HepG2 (cell line): ENCODE results near the gene PLEKHA8.

Experiments used
- BHLHE40 ChIP-seq: IDR thresholded peaks from 2 replicates; pipeline ENCODE4 v1.6.1; 2011; ENCODE audit warnings: low read length, improper control_type of control experiment
- DPF2 ChIP-seq: sonication (generic); formaldehyde crosslinking; IDR thresholded peaks from 2 replicates; pipeline ENCODE4 v1.4.0; 2020; ENCODE audit warnings: mild to moderate bottlenecking, low read depth, missing genetic modification reagents, borderline replicate concordance
- FIP1L1 ChIP-seq: fragments of 200-400 bp; formaldehyde crosslinking; IDR thresholded peaks from 2 replicates; pipeline ENCODE4 v1.6.1; 2018; ENCODE audit warnings: low read depth, mild to moderate bottlenecking, low read length, moderate library complexity, borderline replicate concordance; ENCODE audit not compliant: insufficient read depth
- HNRNPL ChIP-seq: fragments of 200-400 bp; formaldehyde crosslinking; IDR thresholded peaks from 2 replicates; pipeline ENCODE4 v1.6.1; 2017; ENCODE audit warnings: mild to moderate bottlenecking, low read depth, low read length
- MTF1 ChIP-seq: sonication (generic); formaldehyde crosslinking; IDR thresholded peaks from 2 replicates; pipeline ENCODE4 v1.5.0; 2020; ENCODE audit warnings: missing genetic modification reagents
- NR3C1 ChIP-seq: sonication (generic); formaldehyde crosslinking; IDR thresholded peaks from 2 replicates; pipeline ENCODE4 v1.4.0; 2020; ENCODE audit warnings: missing genetic modification reagents
- PAF1 ChIP-seq: IDR thresholded peaks from 2 replicates; pipeline ENCODE4 v1.6.1; 2016; ENCODE audit warnings: missing genetic modification reagents, missing compliant biosample characterization
- POLR2AphosphoS5 ChIP-seq: IDR thresholded peaks from 2 replicates; pipeline ENCODE4 v1.6.1; 2012; ENCODE audit warnings: low read depth, low read length
- RBAK ChIP-seq: sonication (generic); formaldehyde crosslinking; IDR thresholded peaks from 2 replicates; pipeline ENCODE4 v1.5.1; 2020; ENCODE audit warnings: mild to moderate bottlenecking, missing genetic modification reagents
- ZNF143 ChIP-seq: sonication (generic); formaldehyde crosslinking; IDR thresholded peaks from 2 replicates; pipeline ENCODE4 v1.4.0; 2020; ENCODE audit warnings: missing genetic modification reagents
- TF ChIP-seq, protein P1 (sequence below): sonication (generic); formaldehyde crosslinking; IDR thresholded peaks from 2 replicates; pipeline ENCODE4 v1.5.0; 2020; ENCODE audit warnings: mild to moderate bottlenecking, missing genetic modification reagents, moderate library complexity
- TF ChIP-seq, protein P2 (sequence below): sonication (generic); formaldehyde crosslinking; IDR thresholded peaks from 2 replicates; pipeline ENCODE4 v1.5.1; 2020; ENCODE audit warnings: missing genetic modification reagents, mild to moderate bottlenecking, borderline replicate concordance

DNA sequence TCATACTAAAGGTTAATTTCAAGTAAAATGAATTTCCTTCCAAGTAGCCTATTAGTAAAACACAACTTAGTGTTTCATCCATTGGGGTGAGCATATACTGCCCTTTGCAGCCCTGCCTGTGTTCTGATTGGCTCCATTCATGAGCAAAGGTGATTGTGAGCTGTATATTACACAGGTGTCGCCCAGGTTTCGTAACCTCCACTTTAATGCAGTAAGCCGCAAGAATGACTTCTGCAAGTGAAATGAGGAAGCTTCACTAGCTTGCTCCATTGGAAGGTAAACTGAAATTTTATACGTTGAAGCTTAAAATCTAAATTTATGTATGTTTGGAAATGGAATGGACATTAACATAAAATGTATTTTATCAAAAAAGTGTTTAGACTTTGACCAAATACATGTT is 131.0 kb downstream of the PLEKHA8 start:
- TF ChIP-seq DPF2 (CRISPR knock-in tag) (no peak), PAF1 (CRISPR knock-in tag) (no peak), MTF1 (CRISPR knock-in tag) (no peak), HNRNPL (no peak), POLR2AphosphoS5 (no peak), ZNF143 (CRISPR knock-in tag) (no peak), RBAK (CRISPR knock-in tag) (no peak), FIP1L1 (no peak), BHLHE40 (no peak), NR3C1 (CRISPR knock-in tag) (no peak)
- TF ChIP-seq, protein P1, sequence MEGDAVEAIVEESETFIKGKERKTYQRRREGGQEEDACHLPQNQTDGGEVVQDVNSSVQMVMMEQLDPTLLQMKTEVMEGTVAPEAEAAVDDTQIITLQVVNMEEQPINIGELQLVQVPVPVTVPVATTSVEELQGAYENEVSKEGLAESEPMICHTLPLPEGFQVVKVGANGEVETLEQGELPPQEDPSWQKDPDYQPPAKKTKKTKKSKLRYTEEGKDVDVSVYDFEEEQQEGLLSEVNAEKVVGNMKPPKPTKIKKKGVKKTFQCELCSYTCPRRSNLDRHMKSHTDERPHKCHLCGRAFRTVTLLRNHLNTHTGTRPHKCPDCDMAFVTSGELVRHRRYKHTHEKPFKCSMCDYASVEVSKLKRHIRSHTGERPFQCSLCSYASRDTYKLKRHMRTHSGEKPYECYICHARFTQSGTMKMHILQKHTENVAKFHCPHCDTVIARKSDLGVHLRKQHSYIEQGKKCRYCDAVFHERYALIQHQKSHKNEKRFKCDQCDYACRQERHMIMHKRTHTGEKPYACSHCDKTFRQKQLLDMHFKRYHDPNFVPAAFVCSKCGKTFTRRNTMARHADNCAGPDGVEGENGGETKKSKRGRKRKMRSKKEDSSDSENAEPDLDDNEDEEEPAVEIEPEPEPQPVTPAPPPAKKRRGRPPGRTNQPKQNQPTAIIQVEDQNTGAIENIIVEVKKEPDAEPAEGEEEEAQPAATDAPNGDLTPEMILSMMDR = no peak
- TF ChIP-seq, protein P2, sequence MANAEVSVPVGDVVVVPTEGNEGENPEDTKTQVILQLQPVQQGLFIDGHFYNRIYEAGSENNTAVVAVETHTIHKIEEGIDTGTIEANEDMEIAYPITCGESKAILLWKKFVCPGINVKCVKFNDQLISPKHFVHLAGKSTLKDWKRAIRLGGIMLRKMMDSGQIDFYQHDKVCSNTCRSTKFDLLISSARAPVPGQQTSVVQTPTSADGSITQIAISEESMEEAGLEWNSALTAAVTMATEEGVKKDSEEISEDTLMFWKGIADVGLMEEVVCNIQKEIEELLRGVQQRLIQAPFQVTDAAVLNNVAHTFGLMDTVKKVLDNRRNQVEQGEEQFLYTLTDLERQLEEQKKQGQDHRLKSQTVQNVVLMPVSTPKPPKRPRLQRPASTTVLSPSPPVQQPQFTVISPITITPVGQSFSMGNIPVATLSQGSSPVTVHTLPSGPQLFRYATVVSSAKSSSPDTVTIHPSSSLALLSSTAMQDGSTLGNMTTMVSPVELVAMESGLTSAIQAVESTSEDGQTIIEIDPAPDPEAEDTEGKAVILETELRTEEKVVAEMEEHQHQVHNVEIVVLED (CRISPR knock-in tag) = no peak
